Ishikawa (cell line): Measurements from ENCODE around the gene DST.
A peak's percentile ranks its signal among the peaks of the same experiment; 100 is the strongest.

ENCODE experiments used
- CEBPB ChIP-seq: IDR thresholded peaks from 2 replicates; pipeline ENCODE4 v1.6.1; 2012
- CREB1 ChIP-seq: IDR thresholded peaks from 2 replicates; pipeline ENCODE4 v1.6.1; 2012; ENCODE audit warnings: low read depth
- EGR1 ChIP-seq: IDR thresholded peaks from 2 replicates; pipeline ENCODE4 v1.6.1; 2012
- EP300 ChIP-seq: IDR thresholded peaks from 2 replicates; pipeline ENCODE4 v1.6.1; 2012; ENCODE audit warnings: borderline replicate concordance
- FOXM1 ChIP-seq: IDR thresholded peaks from 2 replicates; pipeline ENCODE4 v1.6.1; 2012; ENCODE audit warnings: low read depth, borderline replicate concordance
- NFIC ChIP-seq: IDR thresholded peaks from 2 replicates; pipeline ENCODE4 v1.6.1; 2012
- RAD21 ChIP-seq: IDR thresholded peaks from 2 replicates; pipeline ENCODE4 v1.6.1; 2012; ENCODE audit warnings: low read depth
- TAF1 ChIP-seq: IDR thresholded peaks from 2 replicates; pipeline ENCODE4 v1.6.1; 2012; ENCODE audit warnings: low read depth, mild to moderate bottlenecking
- TCF12 ChIP-seq: IDR thresholded peaks from 2 replicates; pipeline ENCODE4 v1.6.1; 2012; ENCODE audit warnings: low read depth
- TEAD4 ChIP-seq: IDR thresholded peaks from 2 replicates; pipeline ENCODE4 v1.6.1; 2012
- USF1 ChIP-seq: IDR thresholded peaks from 2 replicates; pipeline ENCODE4 v1.6.1; 2012
- YY1 ChIP-seq: IDR thresholded peaks from 2 replicates; pipeline ENCODE4 v1.6.1; 2012; ENCODE audit warnings: low read depth
- ZBTB7A ChIP-seq: IDR thresholded peaks from 2 replicates; pipeline ENCODE4 v1.6.1; 2012; ENCODE audit warnings: low read depth
- TF ChIP-seq, protein P1 (sequence below): IDR thresholded peaks from 2 replicates; pipeline ENCODE4 v1.6.1; 2012; ENCODE audit warnings: low read depth, mild to moderate bottlenecking
- TF ChIP-seq, protein P2 (sequence below): IDR thresholded peaks from 2 replicates; pipeline ENCODE4 v1.6.1; 2012

Gene DST

DNA sequence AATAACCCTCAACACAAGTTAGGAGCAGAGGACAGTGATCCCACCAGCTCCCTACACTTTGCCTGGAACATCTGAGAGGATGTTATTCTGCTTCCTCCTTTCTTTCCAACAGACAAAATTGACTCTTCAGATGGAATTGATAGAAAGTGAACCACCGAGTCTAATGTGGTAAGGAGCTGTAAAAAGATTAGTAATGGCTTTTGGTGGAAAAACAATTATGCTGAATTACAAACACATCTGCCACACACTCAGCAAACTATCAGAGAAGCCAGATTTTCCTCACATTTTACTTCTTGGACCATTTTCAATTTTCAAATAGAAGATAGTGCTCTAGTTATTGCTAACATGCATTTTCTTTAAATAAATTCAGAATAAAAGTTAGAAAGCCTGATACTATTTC is 223.5 kb downstream of the DST start:
- TF ChIP-seq FOXM1 (no peak), CEBPB (no peak), YY1 (no peak), NFIC (no peak), ZBTB7A (no peak), USF1 (no peak), TAF1 (no peak), CREB1 (no peak), TEAD4 (no peak), RAD21 (no peak), EP300 (no peak), TCF12 (no peak), EGR1 (no peak)
- TF ChIP-seq, protein P1, sequence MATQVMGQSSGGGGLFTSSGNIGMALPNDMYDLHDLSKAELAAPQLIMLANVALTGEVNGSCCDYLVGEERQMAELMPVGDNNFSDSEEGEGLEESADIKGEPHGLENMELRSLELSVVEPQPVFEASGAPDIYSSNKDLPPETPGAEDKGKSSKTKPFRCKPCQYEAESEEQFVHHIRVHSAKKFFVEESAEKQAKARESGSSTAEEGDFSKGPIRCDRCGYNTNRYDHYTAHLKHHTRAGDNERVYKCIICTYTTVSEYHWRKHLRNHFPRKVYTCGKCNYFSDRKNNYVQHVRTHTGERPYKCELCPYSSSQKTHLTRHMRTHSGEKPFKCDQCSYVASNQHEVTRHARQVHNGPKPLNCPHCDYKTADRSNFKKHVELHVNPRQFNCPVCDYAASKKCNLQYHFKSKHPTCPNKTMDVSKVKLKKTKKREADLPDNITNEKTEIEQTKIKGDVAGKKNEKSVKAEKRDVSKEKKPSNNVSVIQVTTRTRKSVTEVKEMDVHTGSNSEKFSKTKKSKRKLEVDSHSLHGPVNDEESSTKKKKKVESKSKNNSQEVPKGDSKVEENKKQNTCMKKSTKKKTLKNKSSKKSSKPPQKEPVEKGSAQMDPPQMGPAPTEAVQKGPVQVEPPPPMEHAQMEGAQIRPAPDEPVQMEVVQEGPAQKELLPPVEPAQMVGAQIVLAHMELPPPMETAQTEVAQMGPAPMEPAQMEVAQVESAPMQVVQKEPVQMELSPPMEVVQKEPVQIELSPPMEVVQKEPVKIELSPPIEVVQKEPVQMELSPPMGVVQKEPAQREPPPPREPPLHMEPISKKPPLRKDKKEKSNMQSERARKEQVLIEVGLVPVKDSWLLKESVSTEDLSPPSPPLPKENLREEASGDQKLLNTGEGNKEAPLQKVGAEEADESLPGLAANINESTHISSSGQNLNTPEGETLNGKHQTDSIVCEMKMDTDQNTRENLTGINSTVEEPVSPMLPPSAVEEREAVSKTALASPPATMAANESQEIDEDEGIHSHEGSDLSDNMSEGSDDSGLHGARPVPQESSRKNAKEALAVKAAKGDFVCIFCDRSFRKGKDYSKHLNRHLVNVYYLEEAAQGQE = no peak
- TF ChIP-seq, protein P2, sequence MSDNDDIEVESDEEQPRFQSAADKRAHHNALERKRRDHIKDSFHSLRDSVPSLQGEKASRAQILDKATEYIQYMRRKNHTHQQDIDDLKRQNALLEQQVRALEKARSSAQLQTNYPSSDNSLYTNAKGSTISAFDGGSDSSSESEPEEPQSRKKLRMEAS = no peak

DNA sequence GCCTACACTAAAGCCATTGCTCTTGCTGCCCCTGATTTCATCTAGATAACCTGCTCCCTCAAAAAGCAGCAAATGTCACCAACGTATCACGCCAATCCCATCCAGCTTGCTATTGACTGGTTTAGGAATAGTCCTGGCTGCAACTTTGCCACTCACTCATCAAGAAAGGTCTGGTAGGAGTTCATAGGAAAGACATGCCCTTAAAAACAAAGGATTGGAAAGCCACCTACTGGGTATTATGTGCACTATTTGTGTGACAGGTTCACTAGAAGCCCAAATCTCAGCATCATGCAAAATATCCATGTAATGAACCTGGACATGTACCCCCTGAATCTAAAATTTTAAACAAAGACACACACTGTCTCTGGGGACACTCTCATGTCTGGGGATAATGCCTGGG is 224.9 kb downstream of the DST start:
- TF ChIP-seq RAD21 (peak; percentile 18; the same call in 1 of the 2 replicates), USF1 (no peak), NFIC (no peak), TEAD4 (no peak)
- TF ChIP-seq, protein P2 = no peak

GRCh38 chr6:56416247-56416646 is 226.4 kb downstream of the DST start:
- TF ChIP-seq RAD21 = no peak
- no peak for TF ChIP-seq EP300
- TF ChIP-seq CREB1 = no peak
- TF ChIP-seq FOXM1 = no peak
- TF ChIP-seq EGR1 = no peak
- TF ChIP-seq ZBTB7A = no peak
- no peak for TF ChIP-seq NFIC
- TF ChIP-seq, protein P2 = no peak
- TF ChIP-seq TCF12 = no peak
- TF ChIP-seq TAF1 = no peak
- no peak for TF ChIP-seq YY1
- TF ChIP-seq, protein P1 = no peak
- no peak for TF ChIP-seq USF1

GRCh38 chr6:56408976-56409375 is 233.7 kb downstream of the DST start:
- no peak for TF ChIP-seq EGR1
- no peak for TF ChIP-seq CREB1
- TF ChIP-seq TAF1 = no peak
- TF ChIP-seq EP300 = no peak
- TF ChIP-seq, protein P1 = no peak
- TF ChIP-seq, protein P2 = no peak
